Lower leg skin (tissue), 3 donors: Measurements from ENCODE around the gene TM2D3.

Experiments
- CTCF ChIP-seq, 3 donors: fragments of 450-650 bp; IDR thresholded peaks; one replicate each; pipeline ENCODE4 v1.5.1; 2016; ENCODE audit warnings: antibody characterized with exemption in 3 of 3, mild to moderate bottlenecking in 3 of 3, moderate library complexity in 2 of 3
- POLR2A ChIP-seq, 2 donors: fragments of 450-650 bp; IDR thresholded peaks; one replicate each; pipeline ENCODE4 v1.6.1; 2016 to 2017; ENCODE audit warnings: antibody characterized with exemption in 2 of 2, mild to moderate bottlenecking in 1 of 2, moderate library complexity in 1 of 2

DNA sequence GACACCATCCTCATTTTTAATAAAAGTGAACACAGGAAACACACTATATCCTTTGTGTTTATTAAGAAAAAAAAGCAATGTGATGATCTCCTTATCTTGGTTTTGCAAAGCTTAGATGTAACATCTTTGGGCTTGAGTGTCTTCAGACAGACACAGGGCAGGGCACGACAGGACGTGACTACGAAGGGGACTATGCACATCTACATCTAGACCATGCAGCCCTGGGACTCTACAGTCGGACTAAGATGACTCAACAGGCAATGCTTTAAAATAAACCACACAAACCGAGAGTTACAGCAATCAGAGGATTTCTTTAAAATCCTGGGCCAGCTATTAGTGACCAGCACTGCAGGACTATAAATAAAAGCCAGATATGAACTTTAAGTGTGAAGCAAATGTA, 22.8 kb upstream of the TM2D3 start:
- TF ChIP-seq CTCF (IDR thresholded peaks at IDR 0.05) (no peak), POLR2A (IDR thresholded peaks at IDR 0.05) (no peak)
